Stimulated activated CD8-positive, alpha-beta memory T cell treated with anti-CD3 and anti-CD28 coated beads, Interleukin-4, amount 100 ng/mL, for 4 hours (primary cell): ENCODE results near the gene NPM3.
"Not testable (repeated sequence)": the region's sequence is repeated elsewhere in the genome, so short reads cannot be mapped to it uniquely, and the experiment has no call there.

Experiments
- DNase-seq, 2 donors: peaks; one replicate each; pipeline ENCODE4 v3.0.0-alpha.2; 2020; ENCODE audit warnings: low read depth in 2 of 2, low spot score in 1 of 2

NPM3 gene

DNA sequence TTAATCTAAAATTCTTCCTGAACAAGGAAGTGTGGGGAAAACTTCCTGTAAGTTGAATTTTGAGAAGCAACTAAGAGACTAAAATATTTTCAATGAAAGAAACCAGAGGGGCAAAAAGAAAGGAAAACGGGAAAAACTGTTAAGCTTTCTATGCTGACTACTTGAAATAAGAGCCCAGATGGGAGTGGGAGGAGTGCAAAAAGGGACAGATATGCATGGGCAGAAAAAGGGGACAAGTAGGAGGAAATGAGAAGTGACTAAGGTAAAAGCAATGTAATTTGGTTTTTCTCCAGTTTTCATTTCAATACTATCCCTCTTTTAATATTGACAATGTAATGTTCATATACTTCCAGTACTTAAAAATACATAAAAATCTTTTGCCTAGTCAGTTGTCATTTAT is 23.9 kb upstream of the NPM3 start:
- DNase-seq: no peak

GRCh38 chr10:101803511-101803910 is 20.3 kb upstream of the NPM3 start:
- no peak for DNase-seq

GRCh38 chr10:101797403-101798059 is 14.3 kb upstream of the NPM3 start:
- DNase-seq: no peak

- DNase-seq: no peak
Measured at GRCh38 chr10:101793526-101793925, 10.3 kb upstream of the NPM3 start.

DNA sequence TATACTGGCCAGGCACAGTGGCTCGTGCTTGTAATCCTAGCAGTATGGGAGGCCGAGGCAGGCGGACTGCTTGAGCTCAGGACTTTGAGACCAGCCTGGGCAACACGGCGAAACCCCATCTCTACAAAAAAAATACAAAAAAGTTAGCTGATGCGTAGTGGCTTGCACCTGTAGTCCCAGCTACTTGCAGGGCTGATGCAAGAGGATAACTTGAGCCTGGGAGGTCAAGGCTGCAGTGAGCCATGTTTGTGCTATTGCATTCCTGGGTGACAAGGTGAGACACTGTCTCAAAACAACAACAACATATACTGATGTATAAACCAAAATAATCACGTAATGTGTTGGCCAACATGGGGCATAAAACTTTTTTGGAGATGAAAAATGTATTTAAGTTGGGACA is 6.4 kb upstream of the NPM3 start:
- DNase-seq: no peak

DNA sequence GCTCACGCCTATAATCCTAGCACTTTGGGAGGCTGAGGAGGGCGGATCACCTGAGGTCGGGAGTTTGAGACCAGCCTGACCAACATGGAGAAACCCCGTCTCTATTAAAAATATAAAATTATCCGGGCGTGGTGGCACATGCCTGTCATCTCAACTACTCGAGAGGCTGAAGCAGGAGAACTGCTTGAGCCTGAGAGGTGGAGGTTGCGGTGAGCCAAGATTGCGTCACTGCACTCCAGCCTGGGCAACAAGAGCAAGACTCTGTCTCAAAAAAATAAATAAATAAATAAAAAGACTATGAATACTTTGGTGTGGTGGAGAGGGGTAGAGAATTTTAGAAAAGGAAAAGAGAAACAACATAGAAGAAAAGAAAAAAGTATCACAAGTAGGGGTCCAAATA is 6.0 kb upstream of the NPM3 start:
- DNase-seq: not testable (repeated sequence)

GRCh38 chr10:101785801-101786200 is 2.6 kb upstream of the NPM3 start:
- DNase-seq: no peak

DNA sequence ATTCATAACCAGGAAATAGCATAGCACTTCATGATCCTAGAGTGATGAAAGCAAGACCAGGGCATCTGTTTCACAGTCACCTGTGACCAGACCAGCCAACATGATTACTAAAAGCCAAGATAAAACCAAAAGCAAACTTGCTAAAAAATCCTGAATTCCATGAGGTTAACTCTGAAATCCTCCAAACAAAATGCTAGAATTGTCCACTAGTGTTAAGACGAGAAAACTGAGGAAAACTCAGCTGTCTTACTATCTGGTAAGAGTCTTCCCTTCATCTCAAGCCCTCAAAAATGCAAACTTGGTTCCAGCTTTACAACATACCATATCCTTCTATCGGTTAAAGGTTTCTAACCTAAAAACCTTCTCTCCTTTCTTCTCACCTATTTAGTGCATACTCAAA is 1.3 kb upstream of the NPM3 start:
- no peak for DNase-seq

DNA sequence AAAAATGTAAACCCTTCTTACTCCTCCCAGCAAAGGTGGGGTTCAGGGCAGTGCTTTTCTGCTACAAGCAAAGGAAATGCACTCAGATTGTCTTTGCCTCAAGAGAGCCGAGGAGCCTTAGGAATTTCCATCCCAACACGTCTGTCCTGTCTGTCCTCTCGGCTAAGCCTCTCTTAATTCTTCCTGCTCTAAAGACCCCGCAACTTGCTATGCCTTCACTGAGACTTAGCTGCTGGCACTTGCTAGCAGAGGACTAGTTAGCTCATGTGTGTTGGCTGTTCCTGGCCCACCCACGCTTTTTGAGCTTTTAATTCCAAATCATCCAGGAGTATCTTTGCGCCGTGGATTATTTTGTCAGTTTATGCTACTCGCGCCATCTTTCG is 481 bp upstream of the NPM3 start:
- DNase-seq: no peak

- no peak for DNase-seq
Measured at GRCh38 chr10:101781984-101782810, 1.0 kb downstream of the NPM3 start.

DNA sequence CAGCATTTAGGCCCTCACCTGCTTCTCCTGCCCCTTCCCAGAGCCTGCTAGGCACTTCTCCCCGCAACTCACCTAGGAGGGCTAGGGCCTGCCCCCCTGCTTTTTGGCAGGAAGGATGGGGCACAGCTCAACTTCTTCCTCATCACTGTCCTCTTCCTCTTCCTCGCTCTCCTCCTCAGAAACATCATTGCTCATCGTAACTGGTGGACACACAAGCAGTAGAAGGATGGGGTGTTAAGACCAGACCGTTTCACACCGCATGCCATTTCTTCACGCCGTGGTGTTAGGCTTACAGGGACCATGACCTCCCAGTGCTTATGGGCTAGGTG is 1.6 kb downstream of the NPM3 start:
- DNase-seq: no peak

DNA sequence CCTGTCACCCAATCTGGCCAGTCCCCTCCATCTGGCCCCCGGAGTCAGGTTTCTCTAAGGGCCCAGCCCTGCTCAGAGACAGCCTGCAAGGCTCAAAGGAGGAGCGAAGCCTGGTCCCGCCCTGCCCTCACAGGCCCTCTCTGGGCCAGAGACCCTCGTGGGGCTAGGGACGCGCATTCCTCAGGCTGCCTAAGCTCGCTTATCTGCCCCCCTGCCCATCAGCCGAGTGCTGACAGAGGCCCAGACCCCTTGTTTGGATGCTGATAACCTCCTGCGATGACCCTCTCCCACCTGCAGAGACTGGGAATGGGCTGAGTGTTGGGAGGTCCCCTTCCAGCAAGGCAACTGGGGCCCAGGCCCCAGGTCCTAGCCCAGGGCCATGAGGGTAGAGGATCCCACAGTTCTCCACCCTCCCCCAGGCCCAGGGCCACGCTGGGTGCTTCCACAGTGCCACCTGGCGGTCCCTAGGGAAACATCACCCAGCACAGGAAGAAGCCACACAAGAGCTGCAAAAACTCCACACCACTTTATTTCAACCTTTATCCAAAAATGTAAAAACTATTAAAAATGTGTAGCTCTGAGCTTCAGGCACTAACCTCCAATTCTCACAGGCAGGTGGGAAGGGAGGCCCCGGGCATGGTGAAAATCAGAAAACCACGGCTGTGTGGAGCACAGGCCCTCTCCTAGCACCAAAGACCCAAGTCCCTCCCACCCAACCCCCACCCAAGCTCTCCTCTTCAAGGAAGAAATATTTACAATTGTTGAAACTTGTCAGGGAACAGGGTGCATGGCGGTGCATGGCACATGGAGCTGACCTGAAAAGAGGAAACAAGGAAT is 2.2 kb downstream of the NPM3 start:
- peak; percentile 29 to 54 for DNase-seq

GRCh38 chr10:101780187-101780817 is 2.9 kb downstream of the NPM3 start:
- DNase-seq: no peak

- DNase-seq: peak; percentile 56 to 74
Measured at GRCh38 chr10:101779544-101780186, 3.6 kb downstream of the NPM3 start.

DNA sequence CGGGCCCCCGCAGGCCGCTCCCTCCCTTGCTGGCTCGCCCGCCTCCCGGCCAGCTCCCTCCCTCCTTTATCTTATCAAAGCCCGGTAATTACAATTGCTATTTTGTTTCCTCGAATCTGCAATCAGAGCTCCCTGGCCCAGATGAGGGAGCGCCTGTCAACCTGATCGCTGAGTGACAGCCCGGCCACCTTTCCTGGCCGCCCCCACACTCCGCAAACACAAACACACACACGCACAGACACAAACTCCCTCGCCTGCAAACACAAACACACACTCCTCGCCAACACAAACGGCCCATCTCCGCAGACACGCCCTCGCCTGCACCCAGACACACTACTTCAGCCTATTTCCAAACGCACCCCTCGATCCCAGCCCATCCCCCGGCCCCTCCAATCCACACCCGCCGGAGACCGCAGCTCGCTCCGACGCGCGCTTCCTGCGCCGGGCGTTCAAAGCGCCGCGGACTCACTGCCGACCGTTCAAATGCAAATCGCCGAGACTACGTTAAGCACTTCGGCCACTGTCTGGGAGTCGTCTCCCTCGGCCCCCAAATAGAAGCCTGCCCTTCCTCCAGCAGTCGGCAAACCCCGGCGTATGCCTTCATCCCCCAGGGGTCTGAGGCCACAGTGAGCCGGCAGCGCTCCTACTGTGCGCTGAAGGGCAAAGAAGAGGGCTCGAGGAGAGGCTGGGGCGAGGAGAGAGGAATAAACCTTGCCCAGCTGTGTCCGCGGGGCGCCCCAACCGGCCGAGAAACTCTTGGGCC is 4.3 kb downstream of the NPM3 start:
- no peak for DNase-seq

GRCh38 chr10:101778151-101778780 is 5.0 kb downstream of the NPM3 start:
- no peak for DNase-seq

DNA sequence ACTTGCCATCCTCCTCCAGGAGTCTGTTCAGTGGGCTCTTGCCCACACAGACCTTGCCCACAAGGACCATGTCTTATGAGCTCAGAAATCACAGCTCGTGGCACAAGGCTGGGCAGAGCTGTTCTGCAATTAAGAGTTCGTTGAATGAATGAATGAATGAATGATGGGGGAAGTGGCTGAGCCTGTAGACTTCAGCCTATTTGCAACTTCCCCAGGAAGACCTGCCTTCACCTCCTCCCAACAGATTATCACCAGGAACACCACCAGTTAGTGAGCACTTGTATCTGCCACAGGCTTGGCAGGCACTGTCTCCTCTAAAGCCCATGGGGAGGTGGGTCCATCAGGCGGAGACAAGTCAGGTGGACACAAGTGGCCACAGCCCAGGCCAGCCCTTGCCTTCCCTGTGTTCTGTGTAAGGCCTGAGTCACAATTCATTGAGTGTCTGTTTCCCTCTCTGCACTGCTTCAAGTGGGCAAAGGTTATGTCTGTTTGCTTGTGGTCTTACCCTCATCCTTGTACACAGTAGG is 5.6 kb downstream of the NPM3 start:
- DNase-seq: no peak

DNA sequence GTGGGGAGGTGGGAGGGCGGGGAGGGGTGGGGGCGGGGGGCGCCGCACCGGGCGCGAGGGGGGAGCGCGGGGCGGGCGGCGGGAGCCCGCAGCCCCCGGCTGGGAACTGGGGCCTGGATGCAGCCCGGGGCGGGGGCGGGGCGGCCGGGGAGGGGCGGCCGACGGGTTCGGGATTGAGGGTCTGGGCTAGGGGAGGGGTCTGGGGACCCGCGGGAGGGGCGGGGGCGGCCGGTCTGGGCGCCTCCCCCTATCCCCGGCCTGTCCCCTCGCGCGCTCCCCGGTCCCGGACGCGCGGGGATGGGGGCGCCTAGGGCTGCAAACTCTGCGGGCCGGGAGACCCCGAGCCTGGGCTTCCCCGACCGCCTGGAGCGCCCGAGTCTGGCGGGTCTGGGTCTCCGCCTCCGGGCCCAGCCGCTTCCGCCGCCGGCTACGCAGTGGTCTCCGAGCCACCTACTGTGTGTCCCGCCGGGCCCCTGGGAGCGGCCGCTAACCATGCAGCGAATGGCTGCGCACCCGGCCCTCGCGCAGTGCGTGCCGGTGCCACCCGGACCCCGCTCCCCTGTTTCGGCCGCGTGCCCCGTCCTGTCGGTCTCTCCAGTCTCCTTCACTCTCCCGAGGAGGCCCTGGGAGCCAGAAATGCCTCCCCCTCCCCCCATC is 7.0 kb downstream of the NPM3 start:
- DNase-seq: no peak
